Trophoblast cell (in vitro differentiated cells and primary cell): Measurements from ENCODE around the gene KCNMA1.

Experiments used
- DNase-seq, 2 donors: peaks; one replicate each; pipeline ENCODE4 v3.0.0-alpha.2; 2016
- H2AFZ ChIP-seq: 2 replicates; pipeline ENCODE4 v1.6.1; 2013; ENCODE audit warnings: low read length, moderate library complexity, mild to moderate bottlenecking; ENCODE audit not compliant: insufficient read depth, poor library complexity
- H2AK5ac ChIP-seq: 2 replicates; pipeline ENCODE4 v1.6.1; 2013; ENCODE audit warnings: mild to moderate bottlenecking, low read length
- H2BK120ac ChIP-seq: 2 replicates; pipeline ENCODE4 v1.6.1; 2013; ENCODE audit warnings: low read length, mild to moderate bottlenecking, moderate library complexity; ENCODE audit not compliant: insufficient read depth, poor library complexity
- H2BK12ac ChIP-seq: 2 replicates; pipeline ENCODE4 v1.6.1; 2013; ENCODE audit warnings: mild to moderate bottlenecking, low read length, moderate library complexity
- H2BK5ac ChIP-seq: 2 replicates; pipeline ENCODE4 v1.6.1; 2013; ENCODE audit warnings: low read length, low read depth, moderate library complexity, mild to moderate bottlenecking; ENCODE audit not compliant: poor library complexity
- H3K14ac ChIP-seq: 2 replicates; pipeline ENCODE4 v1.6.1; 2013; ENCODE audit warnings: mild to moderate bottlenecking, low read length
- H3K18ac ChIP-seq: 2 replicates; pipeline ENCODE4 v1.6.1; 2013; ENCODE audit warnings: mild to moderate bottlenecking, low read length
- H3K23ac ChIP-seq: 2 replicates; pipeline ENCODE4 v1.6.1; 2013; ENCODE audit warnings: low read length
- H3K27ac ChIP-seq: 2 replicates; pipeline ENCODE4 v1.5.1; 2013; ENCODE audit warnings: low read depth, mild to moderate bottlenecking, inconsistent platforms, low read length, moderate library complexity
- H3K27me3 ChIP-seq: 2 replicates; pipeline ENCODE4 v1.6.1; 2013; ENCODE audit warnings: inconsistent platforms, mild to moderate bottlenecking, low read length, moderate library complexity; ENCODE audit not compliant: insufficient read depth
- H3K36me3 ChIP-seq, 2 experiments: 1 replicate in 1 of 2; 2 replicates in 1 of 2; pipeline ENCODE4 v1.6.1; 2013; ENCODE audit warnings: low read length in 2 of 2, mild to moderate bottlenecking in 2 of 2, moderate library complexity in 1 of 2; ENCODE audit not compliant: insufficient read depth in 2 of 2, control insufficient read depth in 1 of 2
- H3K4ac ChIP-seq: 2 replicates; pipeline ENCODE4 v1.6.1; 2013; ENCODE audit warnings: low read depth, mild to moderate bottlenecking, low read length, moderate library complexity
- H3K4me1 ChIP-seq, 2 experiments: 1 replicate in 1 of 2; 2 replicates in 1 of 2; pipeline ENCODE4 v1.6.1; 2013; ENCODE audit warnings: low read length in 2 of 2, mild to moderate bottlenecking in 2 of 2, moderate library complexity in 1 of 2; ENCODE audit not compliant: insufficient read depth in 2 of 2, control insufficient read depth in 1 of 2
- H3K4me2 ChIP-seq: 2 replicates; pipeline ENCODE4 v1.6.1; 2013; ENCODE audit warnings: inconsistent platforms, mild to moderate bottlenecking, low read length, moderate library complexity
- H3K4me3 ChIP-seq: 2 replicates; pipeline ENCODE4 v1.5.1; 2013; ENCODE audit warnings: mild to moderate bottlenecking, low read depth, low read length, inconsistent platforms
- H3K79me1 ChIP-seq: one replicate; pipeline ENCODE4 v1.6.1; 2013; ENCODE audit warnings: low read length
- H3K79me2 ChIP-seq: 2 replicates; pipeline ENCODE4 v1.6.1; 2013; ENCODE audit warnings: low read length, mild to moderate bottlenecking; ENCODE audit not compliant: control insufficient read depth, insufficient read depth, poor library complexity
- H3K9ac ChIP-seq: 2 replicates; pipeline ENCODE4 v1.6.1; 2013; ENCODE audit warnings: mild to moderate bottlenecking, low read length
- H3K9me3 ChIP-seq: 2 replicates; pipeline ENCODE4 v1.6.1; 2013; ENCODE audit warnings: low read depth, mild to moderate bottlenecking, control low read depth, inconsistent platforms, low read length; ENCODE audit not compliant: insufficient read depth
- H4K12ac ChIP-seq: 2 replicates; pipeline ENCODE4 v1.6.1; 2013; ENCODE audit warnings: low read depth, mild to moderate bottlenecking, low read length, moderate library complexity
- H4K8ac ChIP-seq: 2 replicates; pipeline ENCODE4 v1.6.1; 2013; ENCODE audit warnings: low read depth, mild to moderate bottlenecking, low read length, moderate library complexity
- H4K91ac ChIP-seq: one replicate; pipeline ENCODE4 v1.6.1; 2013; ENCODE audit warnings: low read depth, mild to moderate bottlenecking, low read length, moderate library complexity
- WGBS: extraction: QIAGEN DNeasy Blood & Tissue Kit; methylation state at CpG from one replicate; pipeline ENCODE4 v1.1.7; 2013; ENCODE audit warnings: missing lambda C conversion rate; ENCODE audit not compliant: insufficient read length, insufficient coverage; ENCODE audit errors: extremely low coverage; 5-methylcytosine and 5-hydroxymethylcytosine counted together

The KCNMA1 gene

DNA sequence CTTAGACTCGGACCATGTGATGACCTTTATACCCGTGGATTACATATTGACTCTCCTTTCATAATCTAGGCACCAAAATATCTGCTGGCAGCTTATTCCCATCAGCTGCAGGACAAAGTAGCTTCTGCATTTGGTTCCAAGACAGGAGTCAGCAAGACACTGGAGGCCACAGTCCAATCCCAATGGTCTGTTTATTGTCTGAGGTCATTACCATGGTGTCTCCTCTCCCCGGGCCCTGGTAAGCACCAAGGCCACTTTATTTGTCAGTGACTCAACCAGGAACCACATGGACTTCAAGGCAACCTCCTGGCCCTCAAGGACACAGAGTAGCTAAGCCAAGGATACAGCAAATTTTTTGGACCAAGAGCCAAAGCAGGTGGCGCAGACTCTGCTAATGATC is 36.1 kb downstream of the KCNMA1 start:
- Histone ChIP-seq H3K36me3 (peaks cover 0 to 3% of the 10 kb centered on the region in 2 experiments), H3K9me3 (no peaks in the 10 kb centered on the region), H3K27ac (no peak overlapping the region), H2BK12ac (no peak overlapping the region), H3K4ac (no peak overlapping the region), H3K4me1 (peaks cover 34 to 35% of the 10 kb centered on the region in 2 experiments), H2AK5ac (no peak overlapping the region), H3K23ac (no peak overlapping the region), H3K79me1 (peaks cover 2% of the 10 kb centered on the region), H3K79me2 (peaks cover 2% of the 10 kb centered on the region), H3K9ac (no peak overlapping the region), H3K4me3 (no peak overlapping the region), H3K27me3 (no peaks in the 10 kb centered on the region), H4K12ac (no peak overlapping the region), H2AFZ (no peak overlapping the region), H3K14ac (no peak overlapping the region), H2BK5ac (no peak overlapping the region), H3K4me2 (no peak overlapping the region), H4K91ac (no peak overlapping the region), H2BK120ac (no peak overlapping the region), H4K8ac (no peak overlapping the region), H3K18ac (no peak overlapping the region)
- no peak for DNase-seq
- WGBS = no CpG with 5 or more reads among the region's 4 CpGs

DNA sequence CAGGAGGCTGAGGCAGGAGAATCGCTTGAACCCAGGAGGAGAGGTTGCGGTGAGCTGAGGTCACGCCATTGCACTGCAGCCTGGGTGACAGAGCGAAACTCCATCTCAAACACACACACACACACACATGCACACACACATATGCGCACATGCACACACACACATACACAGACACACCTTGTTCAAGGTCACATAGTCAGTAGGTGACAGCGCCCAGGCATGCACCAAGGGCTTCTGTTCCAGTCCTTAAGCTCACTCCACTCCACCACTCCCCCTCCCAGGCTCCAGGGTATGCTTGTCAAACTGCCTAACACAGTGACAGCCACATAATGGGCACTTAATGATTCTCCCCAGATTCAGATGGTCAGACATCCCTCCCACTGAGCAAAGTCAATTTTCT is 37.0 kb downstream of the KCNMA1 start:
- Histone ChIP-seq H2BK5ac (no peak overlapping the region), H2AK5ac (no peak overlapping the region), H4K12ac (no peak overlapping the region), H3K27me3 (no peaks in the 10 kb centered on the region), H3K9ac (no peak overlapping the region), H3K9me3 (no peaks in the 10 kb centered on the region), H3K79me1 (peaks cover 2% of the 10 kb centered on the region), H3K27ac (no peak overlapping the region), H3K79me2 (peaks cover 2% of the 10 kb centered on the region), H2AFZ (no peak overlapping the region), H3K36me3 (peaks cover 0 to 3% of the 10 kb centered on the region in 2 experiments), H2BK120ac (no peak overlapping the region), H3K14ac (no peak overlapping the region), H4K8ac (no peak overlapping the region), H4K91ac (no peak overlapping the region), H3K4me3 (no peak overlapping the region), H3K4me2 (no peak overlapping the region), H3K23ac (no peak overlapping the region), H2BK12ac (no peak overlapping the region), H3K4me1 (peaks cover 30% of the 10 kb centered on the region in 2 experiments), H3K18ac (no peak overlapping the region), H3K4ac (no peak overlapping the region)
- no peak for DNase-seq
- no CpG with 5 or more reads among the region's 6 CpGs for WGBS

DNA sequence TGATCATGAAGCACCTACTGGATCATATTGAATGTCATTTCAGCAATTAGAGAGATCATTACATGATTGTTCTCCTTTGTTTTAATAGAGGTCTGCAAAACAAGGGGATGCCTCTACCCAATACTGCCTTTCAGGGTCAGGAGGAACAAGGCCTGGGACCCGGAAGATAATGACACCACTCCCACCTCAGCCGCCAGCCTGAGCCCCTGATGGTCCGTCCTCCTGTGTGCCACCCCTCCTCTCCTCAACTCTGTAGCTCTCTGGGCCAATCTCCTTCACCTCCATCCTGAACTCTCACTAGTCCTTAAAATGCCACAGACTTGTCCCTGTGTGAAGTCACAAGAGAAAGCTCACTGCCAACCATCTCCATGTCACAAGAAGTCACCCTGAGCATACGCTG is 38.0 kb downstream of the KCNMA1 start:
- no peak overlapping the region for H2BK120ac ChIP-seq
- no peak overlapping the region for H3K23ac ChIP-seq
- H3K36me3 ChIP-seq = peaks cover 0 to 6% of the 10 kb centered on the region in 2 experiments
- H3K4me2 ChIP-seq = no peak overlapping the region
- no peak overlapping the region for H2BK12ac ChIP-seq
- DNase-seq = no peak
- H3K79me1 ChIP-seq = no peaks in the 10 kb centered on the region
- H3K4me3 ChIP-seq = no peak overlapping the region
- no peak overlapping the region for H3K9ac ChIP-seq
- no peak overlapping the region for H4K12ac ChIP-seq
- H2AFZ ChIP-seq = no peak overlapping the region
- no CpG with 5 or more reads among the region's 4 CpGs for WGBS
- no peaks in the 10 kb centered on the region for H3K79me2 ChIP-seq
- H3K18ac ChIP-seq = no peak overlapping the region
- no peak overlapping the region for H3K27ac ChIP-seq
- H3K4ac ChIP-seq = no peak overlapping the region
- H3K4me1 ChIP-seq = peaks cover 20 to 21% of the 10 kb centered on the region in 2 experiments
- H3K9me3 ChIP-seq = no peaks in the 10 kb centered on the region
- no peak overlapping the region for H3K14ac ChIP-seq
- H2AK5ac ChIP-seq = no peak overlapping the region
- no peaks in the 10 kb centered on the region for H3K27me3 ChIP-seq
- H4K8ac ChIP-seq = no peak overlapping the region
- no peak overlapping the region for H4K91ac ChIP-seq
- H2BK5ac ChIP-seq = no peak overlapping the region

GRCh38 chr10:77598606-77599005 is 39.0 kb downstream of the KCNMA1 start:
- Histone ChIP-seq H3K4ac (no peak overlapping the region), H3K23ac (no peak overlapping the region), H2AFZ (no peak overlapping the region), H3K9ac (no peak overlapping the region), H2AK5ac (no peak overlapping the region), H4K8ac (no peak overlapping the region), H2BK120ac (no peak overlapping the region), H3K9me3 (no peaks in the 10 kb centered on the region), H3K4me1 (peaks cover 15 to 16% of the 10 kb centered on the region in 2 experiments), H3K4me2 (no peak overlapping the region), H3K27me3 (no peaks in the 10 kb centered on the region), H4K91ac (no peak overlapping the region), H3K36me3 (peaks cover 0 to 7% of the 10 kb centered on the region in 2 experiments), H2BK12ac (no peak overlapping the region), H3K27ac (no peak overlapping the region), H3K4me3 (no peak overlapping the region), H4K12ac (no peak overlapping the region), H3K79me2 (no peaks in the 10 kb centered on the region), H3K18ac (no peak overlapping the region), H3K79me1 (no peaks in the 10 kb centered on the region), H2BK5ac (no peak overlapping the region), H3K14ac (no peak overlapping the region)
- no peak for DNase-seq
- WGBS = no CpG with 5 or more reads among the region's 7 CpGs
